HG03060 (cell line): Measurements from ENCODE around the gene CCR3.

Experiments used
- ATAC-seq: cut with Tn5 transposase; IDR thresholded peaks from one replicate; pipeline ENCODE4 v1.9.1; 2021; ENCODE audit warnings: low read depth, moderate number of reproducible peaks; ENCODE audit not compliant: unreplicated experiment

CCR3 gene

DNA sequence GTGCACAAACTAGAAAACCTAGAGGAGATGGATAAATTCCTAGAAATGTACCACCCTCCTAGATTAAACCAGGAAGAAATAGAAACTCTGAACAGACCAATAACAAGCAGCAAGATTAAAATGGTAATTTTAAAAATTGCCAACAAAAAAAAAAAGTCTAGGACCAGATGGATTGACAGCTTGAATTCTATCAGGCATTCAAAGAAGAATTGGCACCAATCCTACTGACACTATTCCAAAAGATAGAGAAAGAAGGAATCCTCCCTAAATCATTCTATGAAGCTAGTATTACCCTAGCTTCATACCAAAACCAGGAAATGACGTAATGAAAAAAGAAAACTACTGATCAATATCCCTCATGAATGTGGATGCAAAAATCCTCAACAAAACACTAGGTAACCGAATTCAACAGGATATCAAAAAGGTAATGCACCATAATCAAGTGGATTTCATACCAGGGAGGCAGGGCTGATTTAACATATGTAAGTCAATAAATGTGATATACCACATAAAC, 24.0 kb upstream of the CCR3 start:
- ATAC-seq = no peak

DNA sequence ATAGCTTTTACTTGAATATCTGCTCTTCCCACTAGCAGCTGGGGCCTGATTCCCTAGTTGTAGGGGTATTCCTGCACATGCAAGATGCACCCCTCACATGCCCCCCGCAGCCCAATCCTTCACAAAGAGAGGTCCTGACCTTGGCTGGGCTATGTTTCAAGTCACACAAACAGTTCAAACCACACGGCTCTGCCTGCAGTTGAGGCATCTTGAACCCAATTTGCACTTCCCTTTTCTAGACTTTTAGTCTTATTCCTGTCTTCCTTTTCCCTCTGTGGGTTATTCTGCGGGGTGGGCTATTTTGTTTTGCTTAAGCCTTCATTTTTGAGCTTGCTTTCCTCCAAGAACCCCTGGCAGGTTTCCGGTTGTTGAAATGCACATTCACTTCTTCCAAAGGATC, 20.9 kb upstream of the CCR3 start:
- ATAC-seq = no peak

DNA sequence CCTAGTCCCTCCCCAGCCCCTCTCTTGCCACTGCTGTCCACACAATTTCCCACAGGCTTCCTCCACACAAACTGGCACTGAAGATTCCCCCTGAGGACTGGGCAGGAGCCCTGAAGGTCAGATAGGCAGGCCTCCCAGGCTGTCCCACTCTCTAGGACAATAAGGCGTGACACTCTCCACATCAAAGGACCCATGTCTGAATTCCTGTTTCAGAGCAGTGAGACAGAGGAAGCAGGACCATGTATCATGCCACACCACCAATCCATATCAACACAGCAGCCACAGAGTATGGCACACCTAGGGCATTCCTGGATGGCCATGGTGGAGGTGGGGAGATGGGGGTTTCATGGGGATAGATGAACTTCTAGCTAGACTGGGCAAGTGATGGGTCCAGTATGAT, 20.3 kb upstream of the CCR3 start:
- no peak for ATAC-seq

DNA sequence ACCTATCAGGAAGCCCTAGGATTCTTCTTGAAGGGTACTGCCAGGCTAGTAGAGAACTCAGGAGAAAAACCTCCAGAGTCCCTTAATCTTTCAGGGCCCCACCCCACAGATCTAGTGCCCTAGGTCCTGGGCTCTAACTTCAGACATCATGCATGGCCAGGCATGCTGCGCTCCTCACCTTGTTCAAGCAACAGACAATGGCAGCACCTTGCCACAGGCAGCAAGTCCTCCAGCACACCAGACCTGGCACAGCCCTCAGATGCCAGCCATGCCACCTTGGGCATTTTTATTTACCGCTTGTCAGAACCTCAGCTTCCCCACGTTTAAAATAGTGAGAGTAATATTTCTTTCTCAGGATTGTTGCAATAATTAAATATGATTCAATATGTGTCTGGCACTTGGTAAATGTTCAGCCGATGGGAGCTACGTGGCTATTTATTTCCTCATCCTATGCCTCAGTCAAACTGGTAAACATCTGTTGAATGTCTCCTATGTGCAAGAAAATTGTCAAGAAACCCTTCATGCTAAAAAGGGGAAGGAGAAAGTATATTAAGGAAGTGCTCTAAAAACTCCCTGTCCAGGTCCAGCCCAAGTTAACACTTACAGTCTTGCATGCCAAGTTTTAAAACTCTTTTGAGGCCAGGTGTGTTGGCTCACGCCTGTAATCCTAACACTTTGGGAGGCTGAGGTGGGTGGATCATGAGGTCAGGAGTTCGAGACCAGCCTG, 19.7 kb upstream of the CCR3 start:
- ATAC-seq = no peak

DNA sequence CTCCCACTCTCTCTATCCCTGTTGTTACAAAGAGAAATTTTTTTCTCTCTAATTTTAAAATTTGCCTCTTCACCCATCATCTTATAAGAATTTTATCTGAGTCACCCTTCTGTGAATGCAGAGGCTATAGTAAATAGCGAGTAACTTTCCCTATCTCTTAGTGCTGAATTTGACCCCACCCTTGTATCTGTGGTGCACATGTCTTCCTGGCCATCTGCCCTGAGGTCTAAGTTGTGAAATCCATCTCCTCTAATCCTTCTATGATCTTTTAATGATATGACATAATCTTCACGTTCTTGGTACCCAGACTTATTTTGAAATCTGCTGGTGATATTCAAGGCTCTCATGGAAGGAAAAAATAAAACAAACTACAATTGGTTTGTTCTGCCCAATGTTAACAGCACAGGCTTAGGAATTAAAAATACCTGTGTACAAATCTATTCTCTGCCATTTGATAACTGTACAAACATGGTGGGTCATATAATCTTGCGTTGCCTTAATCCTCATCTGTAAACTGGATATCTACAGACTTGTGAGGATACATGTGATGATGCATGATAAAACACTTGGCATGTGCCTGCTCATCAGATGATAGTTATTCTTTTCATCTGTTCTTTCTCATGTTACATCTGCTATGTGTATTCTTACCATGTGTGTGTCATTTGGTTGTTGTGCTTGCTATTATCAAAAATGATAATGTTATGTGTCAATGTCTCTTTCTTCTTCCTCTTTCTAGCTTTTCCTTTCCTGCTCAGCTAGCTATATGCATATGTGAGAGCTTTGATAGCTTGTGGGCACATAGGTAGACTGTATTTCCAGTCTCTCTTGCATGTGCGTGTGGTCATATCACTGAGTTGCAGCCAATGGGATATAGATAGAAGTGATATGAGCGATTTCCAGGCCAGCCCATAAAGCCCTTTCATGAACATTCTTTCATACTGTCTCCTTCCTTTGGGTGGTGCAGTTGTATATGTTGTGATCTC, 13.7 kb upstream of the CCR3 start:
- no peak for ATAC-seq

DNA sequence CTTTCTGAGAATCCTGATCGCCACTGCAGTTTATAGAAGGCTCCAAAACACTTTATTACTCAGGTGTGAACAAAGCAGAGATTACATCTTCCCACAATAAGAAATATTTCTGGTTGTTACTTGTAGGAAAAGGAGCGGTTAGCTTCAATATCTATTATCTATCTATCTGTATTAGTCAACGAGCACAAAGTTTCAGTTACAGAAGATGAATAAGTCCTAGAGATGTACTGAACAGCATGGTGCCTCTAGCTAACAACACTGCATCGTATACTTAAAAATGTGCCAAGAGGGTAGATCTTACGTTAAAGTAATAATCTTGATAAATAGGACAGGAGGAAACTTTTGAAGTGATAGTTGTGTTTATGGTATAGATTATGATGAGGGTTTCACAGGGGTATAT, 10.9 kb upstream of the CCR3 start:
- ATAC-seq = no peak

DNA sequence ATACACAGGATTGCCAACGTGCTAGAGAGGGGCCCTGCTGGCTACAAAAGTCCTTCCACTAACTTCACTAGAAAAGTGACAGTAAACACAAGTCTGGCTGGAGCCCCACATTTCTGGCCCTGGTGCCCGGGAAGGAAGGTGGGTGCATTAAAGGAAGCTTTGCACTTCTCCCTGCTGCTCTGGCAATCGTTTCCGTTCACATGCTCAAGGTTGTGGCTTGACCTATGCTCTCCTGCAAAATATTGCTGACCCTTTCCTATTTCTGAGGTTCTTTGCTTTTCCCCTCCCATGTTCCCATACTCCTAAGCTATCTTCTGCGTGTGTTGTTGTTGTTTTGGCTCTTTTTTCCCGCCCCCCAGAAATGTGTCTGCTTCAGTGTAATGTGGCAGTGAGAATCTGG, 9.1 kb upstream of the CCR3 start:
- no peak for ATAC-seq

DNA sequence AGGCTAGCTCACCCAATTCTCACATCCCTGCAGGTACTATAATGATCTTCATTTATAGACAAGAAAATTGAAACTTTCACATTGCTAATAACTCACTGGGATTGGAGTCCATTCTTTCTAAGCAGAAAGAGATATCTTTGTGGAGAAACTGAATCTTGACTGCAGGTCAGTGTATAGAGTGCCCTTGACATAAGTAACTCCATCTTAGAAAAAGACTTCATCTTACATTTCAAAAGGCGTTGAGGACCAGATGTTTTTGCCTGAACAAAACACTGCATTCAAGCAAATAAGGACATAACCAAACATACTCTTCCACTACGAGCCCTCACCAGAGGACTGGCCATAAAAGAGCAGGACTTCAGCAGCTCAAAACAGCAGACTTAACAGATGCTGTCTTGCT, 6.8 kb upstream of the CCR3 start:
- no peak for ATAC-seq

DNA sequence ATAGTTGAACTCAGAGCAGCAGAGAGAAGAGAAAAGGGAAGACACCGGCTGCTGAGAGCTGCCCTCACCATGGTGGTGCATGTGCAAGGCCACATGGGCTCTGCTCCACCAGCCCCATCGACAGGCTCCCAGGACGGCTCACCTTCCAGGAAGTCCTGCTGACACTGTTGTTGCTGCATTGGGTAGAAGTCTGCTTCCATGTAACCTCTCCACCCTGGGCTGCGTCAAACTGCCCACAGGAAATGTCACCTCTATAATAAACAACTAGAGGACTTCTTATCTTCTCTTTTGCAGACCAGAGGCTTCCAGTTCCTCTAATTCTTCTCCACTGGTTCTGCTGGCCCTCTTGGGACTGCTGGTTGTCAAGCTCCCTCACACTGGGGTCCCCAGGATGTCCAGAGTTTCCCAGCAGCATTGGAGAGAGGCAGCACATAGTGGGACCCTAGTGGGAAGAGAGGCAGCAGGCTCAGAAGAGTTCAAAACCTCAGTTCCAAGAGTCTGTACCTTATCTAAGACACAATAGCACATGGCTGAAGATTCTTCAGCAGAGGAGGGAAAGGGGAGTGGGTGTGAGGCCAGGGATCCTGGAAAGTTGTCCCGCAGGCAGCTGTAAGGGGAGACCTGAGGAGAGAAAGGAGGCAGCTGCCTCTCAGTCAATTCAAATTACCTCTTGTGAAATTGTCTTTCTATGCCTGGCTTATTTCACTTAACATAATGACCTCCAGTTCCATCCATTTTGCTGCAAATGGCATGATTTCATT, 5.8 kb upstream of the CCR3 start:
- no peak for ATAC-seq

DNA sequence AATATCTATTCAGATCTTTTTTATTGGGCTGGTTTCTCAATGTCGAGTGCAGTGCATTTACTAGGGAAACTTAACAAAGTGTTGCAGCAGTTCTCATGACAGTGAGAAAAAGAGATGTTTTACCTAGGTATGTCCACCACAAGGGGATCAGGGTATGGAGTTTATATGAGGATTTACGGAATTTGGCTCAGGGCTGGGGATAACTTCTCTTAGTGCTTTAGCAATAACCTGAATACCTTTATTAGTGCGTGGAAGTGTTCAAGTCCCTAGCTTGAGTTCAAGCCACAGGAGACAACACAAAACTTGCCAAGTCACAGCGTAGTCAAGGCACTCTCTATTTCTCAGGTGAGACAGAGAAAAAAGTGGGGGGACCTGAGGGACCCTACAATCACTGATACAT, 3.9 kb upstream of the CCR3 start:
- ATAC-seq = no peak

DNA sequence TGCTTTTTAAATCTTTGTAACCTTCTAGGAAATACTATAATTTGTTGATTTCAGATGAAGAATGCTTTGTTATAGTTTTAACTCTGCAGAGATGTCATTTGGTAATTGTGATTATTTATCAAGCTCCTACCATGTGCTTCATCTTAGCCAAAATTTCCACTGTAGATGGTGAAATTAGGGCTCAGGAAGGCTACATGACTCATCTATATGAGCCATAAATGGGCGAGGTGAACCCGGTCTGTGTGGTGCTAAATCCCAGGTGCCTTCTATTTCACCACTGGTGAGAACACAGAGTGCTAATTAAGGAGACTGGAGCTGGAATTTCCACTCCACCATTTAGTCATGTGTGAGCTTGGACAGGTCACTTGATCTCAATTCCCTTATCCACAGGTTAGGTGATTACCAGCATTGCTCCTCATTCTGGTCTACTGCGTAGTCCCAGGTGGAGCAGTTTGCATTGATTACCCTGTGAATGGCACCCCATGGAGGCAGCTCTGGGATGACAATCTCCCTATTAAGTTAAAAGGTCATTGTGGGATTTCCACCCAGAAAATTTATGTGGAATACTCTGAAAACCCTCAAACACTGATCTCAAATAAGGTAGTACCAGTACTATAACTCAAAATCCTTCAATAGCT, 2.8 kb upstream of the CCR3 start:
- no peak for ATAC-seq

DNA sequence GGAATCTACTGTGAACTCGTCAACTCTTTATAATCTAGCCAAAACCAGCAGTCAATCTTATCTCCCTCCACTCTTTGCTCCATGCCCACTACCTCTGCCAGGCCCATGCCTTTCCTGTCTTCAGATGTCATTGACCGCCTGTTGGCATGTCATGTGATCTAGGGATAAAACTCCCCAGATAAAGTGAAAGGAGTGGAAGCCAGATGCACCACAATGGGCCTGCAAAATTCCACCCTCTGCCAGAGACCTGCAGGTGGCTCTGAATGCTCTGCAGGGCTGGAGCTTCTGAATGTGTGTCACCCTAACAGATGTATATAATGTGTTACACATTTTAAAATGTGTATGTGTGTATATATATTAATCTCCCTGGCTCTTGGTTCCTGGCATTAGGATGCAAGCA, 2.3 kb upstream of the CCR3 start:
- ATAC-seq = no peak

DNA sequence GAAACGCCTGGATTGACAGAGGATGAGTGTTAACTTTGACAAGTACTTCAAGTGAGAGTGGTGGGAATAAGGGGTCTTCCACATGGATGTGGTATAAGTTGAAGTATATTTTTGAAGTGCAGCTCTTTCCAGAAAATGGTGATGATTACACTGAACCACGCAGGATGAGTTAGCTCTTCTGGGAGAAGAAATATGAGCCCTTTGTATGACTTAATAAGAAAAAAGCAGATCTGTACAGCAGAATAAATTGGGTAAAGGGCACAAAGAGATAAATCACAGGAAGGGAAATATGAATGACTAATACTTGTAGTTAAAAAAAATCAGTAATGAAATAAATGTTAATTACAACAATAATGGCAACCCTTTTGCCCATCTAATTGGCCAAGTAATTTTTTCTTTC, 1.3 kb downstream of the CCR3 start:
- ATAC-seq = no peak

DNA sequence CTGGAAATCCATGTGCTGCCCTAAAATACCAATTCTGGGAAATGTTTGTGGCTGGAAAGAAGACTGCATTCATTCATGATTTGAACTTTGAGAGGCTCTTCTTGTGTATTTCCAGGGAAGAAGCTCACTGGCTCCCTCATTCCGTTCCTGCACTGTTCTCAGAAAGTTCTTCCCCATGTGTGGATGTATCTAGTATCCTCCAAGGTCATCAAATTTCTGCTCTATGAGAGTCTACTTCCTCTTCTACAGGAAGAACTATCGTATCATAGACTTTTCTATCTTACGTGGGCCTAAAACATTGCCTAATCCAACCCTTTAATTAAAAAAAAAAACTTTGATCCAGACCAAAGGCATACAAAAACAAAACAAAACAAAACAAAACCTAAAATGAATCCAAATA, 2.9 kb downstream of the CCR3 start:
- no peak for ATAC-seq

DNA sequence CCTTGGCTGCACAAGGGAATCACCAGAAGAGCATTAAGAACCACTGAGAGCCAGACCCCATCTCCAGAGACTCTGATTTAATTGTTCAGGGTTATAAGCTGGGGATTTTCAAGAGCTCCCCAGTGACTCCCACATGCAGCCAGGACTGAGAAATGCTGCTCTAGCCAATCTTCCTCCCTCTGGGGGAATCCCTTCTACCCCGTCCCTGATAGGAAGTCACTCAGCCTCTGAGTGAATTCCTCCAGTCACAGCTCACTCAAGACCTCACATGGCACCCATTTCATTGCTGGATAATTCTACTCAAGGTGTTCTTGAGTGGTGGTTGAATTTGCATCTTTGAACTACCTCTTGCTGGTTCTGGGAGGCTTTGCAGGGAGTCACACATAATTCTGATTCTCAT, 10.7 kb downstream of the CCR3 start:
- no peak for ATAC-seq

DNA sequence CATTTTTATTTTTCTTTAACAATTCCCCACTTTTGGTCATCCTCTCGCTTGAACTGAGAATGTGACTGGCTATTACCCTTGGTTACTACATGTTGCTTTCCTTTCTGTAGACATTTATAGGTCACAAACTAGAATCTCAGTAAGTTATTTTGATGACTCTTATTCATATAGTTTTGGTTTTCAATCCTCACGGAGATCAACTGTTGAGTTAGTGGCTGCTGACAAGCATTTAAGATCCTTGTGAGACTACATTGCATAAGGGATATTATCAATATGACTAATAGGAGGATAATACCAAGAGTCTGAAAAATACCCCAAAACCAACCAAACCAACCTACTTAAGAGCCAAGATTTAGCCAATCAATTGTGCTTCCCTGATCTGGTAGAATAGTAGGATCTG, 16.3 kb downstream of the CCR3 start:
- no peak for ATAC-seq

DNA sequence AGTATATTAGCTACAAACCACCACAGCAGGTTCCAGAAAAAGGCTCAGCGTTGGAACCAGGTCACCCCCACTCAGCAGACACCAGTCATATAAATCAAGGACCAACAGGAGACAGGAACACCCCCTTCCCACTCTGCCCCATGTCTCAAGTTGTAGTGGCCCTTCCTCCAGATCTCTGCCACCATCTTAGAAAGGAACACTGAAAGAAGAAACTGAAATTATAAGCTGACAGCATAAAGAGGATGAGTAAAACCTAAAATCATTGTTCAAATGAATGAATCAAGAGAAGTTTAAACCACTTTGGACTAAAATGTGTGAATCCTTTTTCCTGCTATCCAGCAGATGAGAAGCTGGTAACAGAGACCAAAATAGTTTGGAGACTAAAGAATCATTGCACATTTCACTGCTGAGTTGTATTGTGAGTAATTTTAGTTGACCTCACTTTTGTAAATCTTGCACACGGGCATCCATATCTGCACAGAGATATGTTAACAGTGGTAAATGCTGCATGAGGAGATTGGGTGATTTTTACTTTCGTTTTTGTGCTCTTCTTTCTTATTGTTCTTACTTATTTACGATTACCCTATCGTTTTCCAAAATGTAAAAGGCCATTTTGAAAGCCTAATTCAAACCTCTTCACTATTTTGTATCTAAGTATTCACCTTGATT, 19.8 kb downstream of the CCR3 start:
- no peak for ATAC-seq

DNA sequence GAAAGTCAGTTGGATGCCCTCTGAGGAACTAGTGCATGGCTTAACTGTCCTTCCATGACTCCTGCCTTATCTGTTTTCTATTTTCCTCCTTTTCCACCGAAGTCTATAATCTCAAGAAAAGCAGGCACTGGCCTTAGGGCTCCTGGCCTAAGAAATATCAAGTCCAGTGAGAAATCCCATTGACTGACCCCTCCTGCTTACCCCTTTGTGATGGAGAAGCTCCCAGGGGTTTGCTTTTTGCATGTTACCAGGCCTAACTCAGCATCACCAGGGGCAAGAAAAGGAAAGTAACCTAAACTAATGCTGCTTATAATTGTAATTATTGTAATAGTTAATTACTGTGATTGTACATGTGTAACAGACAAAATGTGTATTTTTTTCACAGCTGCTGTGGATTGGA, 21.7 kb downstream of the CCR3 start:
- no peak for ATAC-seq

DNA sequence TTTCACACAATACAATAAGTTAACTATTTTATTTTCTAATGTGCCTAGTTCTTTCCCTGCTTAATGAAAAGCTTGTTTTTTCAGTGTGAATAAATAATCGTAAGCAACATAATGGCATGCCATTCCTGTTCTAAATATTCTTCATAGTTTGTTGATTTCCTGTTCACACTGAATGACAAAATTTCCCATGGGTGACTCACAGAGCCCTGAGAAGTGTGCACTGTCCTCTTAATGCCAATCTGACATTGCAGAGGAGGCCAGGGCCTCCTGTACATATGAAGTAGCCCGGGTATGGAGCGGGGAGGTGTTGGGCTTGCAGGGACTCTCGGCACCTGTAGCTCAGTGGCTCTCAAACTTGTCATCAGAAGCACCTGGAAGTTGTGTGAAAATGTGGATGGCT, 24.3 kb downstream of the CCR3 start:
- ATAC-seq = no peak

DNA sequence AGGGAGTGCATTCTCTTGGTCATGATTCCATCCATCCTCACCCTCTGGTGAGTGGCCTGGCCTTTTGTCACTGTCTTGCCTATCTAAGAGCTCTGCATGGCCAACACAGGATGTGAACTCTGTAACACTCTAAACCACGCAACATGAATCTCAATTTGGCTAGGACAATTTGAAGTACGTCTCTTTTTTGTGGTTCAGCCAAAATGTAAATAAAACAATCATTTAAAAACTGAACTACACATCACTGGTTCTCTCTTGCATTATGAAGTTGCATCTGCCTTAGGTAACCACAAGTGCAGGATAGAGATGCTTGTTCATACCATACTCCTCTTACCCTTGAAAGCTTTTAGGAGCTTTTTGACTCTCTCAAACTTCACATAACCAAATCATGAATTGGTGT, 27.3 kb downstream of the CCR3 start:
- no peak for ATAC-seq
